AG10803 (cell line): ENCODE results near the gene TMEM178B.

Experiments used
- DNase-seq: peaks from one replicate; pipeline ENCODE4 v3.0.0; 2010; ENCODE audit warnings: low read depth
- H3K4me3 ChIP-seq: 2 replicates; pipeline ENCODE4 v1.5.1; 2011; ENCODE audit warnings: mild to moderate bottlenecking, low read length, control low read depth
- CTCF ChIP-seq: conservative IDR thresholded peaks from 2 replicates; pipeline ENCODE4 v1.5.1; 2011; ENCODE audit warnings: mild to moderate bottlenecking, low read length, control low read depth, inconsistent platforms

The TMEM178B gene

GRCh38 chr7:141359740-141360415 lies 286.0 kb downstream of the TMEM178B start:
- no peak for TF ChIP-seq CTCF
- DNase-seq = no peak
- no peak overlapping the region for H3K4me3 ChIP-seq

- no peak for TF ChIP-seq CTCF
- no peak for DNase-seq
- no peak overlapping the region for H3K4me3 ChIP-seq
Measured at GRCh38 chr7:141360416-141360760, 286.5 kb downstream of the TMEM178B start.

- no peak overlapping the region for H3K4me3 ChIP-seq
- DNase-seq = no peak
- no peak for TF ChIP-seq CTCF
Measured at GRCh38 chr7:141360803-141361202, 286.9 kb downstream of the TMEM178B start.

- DNase-seq = no peak
- H3K4me3 ChIP-seq = no peak overlapping the region
- no peak for TF ChIP-seq CTCF
Measured at GRCh38 chr7:141361479-141361878, 287.6 kb downstream of the TMEM178B start.

GRCh38 chr7:141361960-141362359 lies 288.1 kb downstream of the TMEM178B start:
- no peak for TF ChIP-seq CTCF
- no peak for DNase-seq
- no peak overlapping the region for H3K4me3 ChIP-seq

- peak; percentile 69 for DNase-seq
- H3K4me3 ChIP-seq = no peak overlapping the region
- TF ChIP-seq CTCF = no peak
Measured at GRCh38 chr7:141362580-141363435, 288.9 kb downstream of the TMEM178B start.

GRCh38 chr7:141363748-141364147 lies 289.9 kb downstream of the TMEM178B start:
- DNase-seq = no peak
- no peak overlapping the region for H3K4me3 ChIP-seq

More at GRCh38 chr7:141363748-141364147, 289.9 kb downstream of the TMEM178B start:
- TF ChIP-seq CTCF = no peak
